GM11168 (cell line): ENCODE results near the gene UEVLD.

Experiments used
- in situ Hi-C: fragments of 300-500 bp; cut with MboI; formaldehyde crosslinking; loops from one replicate; pipeline ENCODE4 v1.12.0; 2022; ENCODE audit warnings: low sequenced_read_pairs; ENCODE audit not compliant: unreplicated experiment

UEVLD gene

GRCh38 chr11:18588297-18589252 is at the start of gene UEVLD:
UEVLD (minus strand) TSS chr11:18588734; CDS start chr11:18588654, 80 bp downstream.
- in situ Hi-C loops = no loop called here

GRCh38 chr11:18634140-18635032 is 45.9 kb upstream of the UEVLD start, which contains the start of gene SPTY2D1:
SPTY2D1 (minus strand) TSS chr11:18634342; CDS start chr11:18634257, 85 bp downstream.
- in situ Hi-C loops = loop anchor here (10.0 kb wide), 1 partner anchor 100 kb away; no protein-coding TSS in a partner anchor

- in situ Hi-C loops = loop anchor here (10.0 kb wide), 1 partner anchor 99 kb away; no protein-coding TSS in a partner anchor
Observed at GRCh38 chr11:18633256-18634139, 45.0 kb upstream of the UEVLD start.

GRCh38 chr11:18632841-18633240 is 44.3 kb upstream of the UEVLD start:
- in situ Hi-C loops = loop anchor here (10.0 kb wide), 1 partner anchor 98 kb away; no protein-coding TSS in a partner anchor

- in situ Hi-C loops = no loop called here
Observed at GRCh38 chr11:18624161-18624560, 35.6 kb upstream of the UEVLD start.

- in situ Hi-C loops = no loop called here
Observed at GRCh38 chr11:18623707-18624106, 35.2 kb upstream of the UEVLD start.

- in situ Hi-C loops = no loop called here
Observed at GRCh38 chr11:18618342-18619025, 29.9 kb upstream of the UEVLD start.

- in situ Hi-C loops = no loop called here
Observed at GRCh38 chr11:18617688-18618341, 29.3 kb upstream of the UEVLD start.

GRCh38 chr11:18615628-18616392 is 27.3 kb upstream of the UEVLD start:
- in situ Hi-C loops = no loop called here

- in situ Hi-C loops = no loop called here
Observed at GRCh38 chr11:18614667-18615066, 26.1 kb upstream of the UEVLD start.

GRCh38 chr11:18612394-18612793 is 23.9 kb upstream of the UEVLD start:
- in situ Hi-C loops = no loop called here

GRCh38 chr11:18611196-18611595 is 22.7 kb upstream of the UEVLD start:
- in situ Hi-C loops = no loop called here

- in situ Hi-C loops = no loop called here
Observed at GRCh38 chr11:18608376-18608775, 19.8 kb upstream of the UEVLD start.

- in situ Hi-C loops = no loop called here
Observed at GRCh38 chr11:18600915-18601569, 12.5 kb upstream of the UEVLD start.

- in situ Hi-C loops = no loop called here
Observed at GRCh38 chr11:18599739-18600230, 11.3 kb upstream of the UEVLD start, which contains the start of gene MISFA. MISFA (plus strand) TSS chr11:18599789; CDS start chr11:18599929, 140 bp downstream.

GRCh38 chr11:18594999-18595749 is 6.6 kb upstream of the UEVLD start:
- in situ Hi-C loops = no loop called here
